IMR-90 (cell line): ENCODE measurements around the gene CARD14.

ENCODE experiments used
- BHLHE40 ChIP-seq: fragments of 150-350 bp; IDR thresholded peaks from 2 replicates; pipeline ENCODE4 v1.6.1; 2016; ENCODE audit warnings: mild to moderate bottlenecking, low read depth, low read length
- CHD1 ChIP-seq: IDR thresholded peaks from 2 replicates; pipeline ENCODE4 v1.6.1; 2012; ENCODE audit warnings: low read depth, low read length, improper control_type of control experiment
- MAFK ChIP-seq: IDR thresholded peaks from 2 replicates; pipeline ENCODE4 v1.6.1; 2012; ENCODE audit warnings: low read depth, low read length, improper control_type of control experiment
- MXI1 ChIP-seq: IDR thresholded peaks from 2 replicates; pipeline ENCODE4 v1.6.1; 2012; ENCODE audit warnings: low read depth, mild to moderate bottlenecking, low read length, moderate library complexity, borderline replicate concordance
- NFE2L2 ChIP-seq: fragments of 150-350 bp; IDR thresholded peaks from 2 replicates; pipeline ENCODE4 v1.6.1; 2016; ENCODE audit warnings: low read depth, mild to moderate bottlenecking, low read length
- POLR2A ChIP-seq: IDR thresholded peaks from 2 replicates; pipeline ENCODE4 v1.6.1; 2012; ENCODE audit warnings: mild to moderate bottlenecking, low read depth, low read length
- RAD21 ChIP-seq: IDR thresholded peaks from 2 replicates; pipeline ENCODE4 v1.6.1; 2012; ENCODE audit warnings: low read length, improper control_type of control experiment
- RCOR1 ChIP-seq: IDR thresholded peaks from 2 replicates; pipeline ENCODE4 v1.6.1; 2012; ENCODE audit warnings: mild to moderate bottlenecking, low read length, improper control_type of control experiment; ENCODE audit not compliant: insufficient replicate concordance
- SMC3 ChIP-seq: fragments of 150-350 bp; IDR thresholded peaks from 2 replicates; pipeline ENCODE4 v1.6.1; 2016; ENCODE audit warnings: low read depth, mild to moderate bottlenecking, antibody characterized with exemption, low read length, moderate library complexity
- TF ChIP-seq, protein P1 (sequence below): conservative IDR thresholded peaks from 2 replicates; pipeline ENCODE4 v1.5.1; 2012; ENCODE audit warnings: mild to moderate bottlenecking, low read depth, low read length, improper control_type of control experiment
- TF ChIP-seq, protein P2 (sequence below): fragments of 150-350 bp; IDR thresholded peaks from 2 replicates; pipeline ENCODE4 v1.6.1; 2016; ENCODE audit warnings: low read depth, mild to moderate bottlenecking, low read length, moderate library complexity, borderline replicate concordance
- TF ChIP-seq, protein P3 (sequence below): fragments of 150-350 bp; IDR thresholded peaks from 2 replicates; pipeline ENCODE4 v1.6.1; 2017; ENCODE audit warnings: mild to moderate bottlenecking, antibody characterized with exemption, low read length, low read depth

GRCh38 chr17:80198144-80198661, 28.4 kb downstream of the CARD14 start:
- TF ChIP-seq, protein P1, sequence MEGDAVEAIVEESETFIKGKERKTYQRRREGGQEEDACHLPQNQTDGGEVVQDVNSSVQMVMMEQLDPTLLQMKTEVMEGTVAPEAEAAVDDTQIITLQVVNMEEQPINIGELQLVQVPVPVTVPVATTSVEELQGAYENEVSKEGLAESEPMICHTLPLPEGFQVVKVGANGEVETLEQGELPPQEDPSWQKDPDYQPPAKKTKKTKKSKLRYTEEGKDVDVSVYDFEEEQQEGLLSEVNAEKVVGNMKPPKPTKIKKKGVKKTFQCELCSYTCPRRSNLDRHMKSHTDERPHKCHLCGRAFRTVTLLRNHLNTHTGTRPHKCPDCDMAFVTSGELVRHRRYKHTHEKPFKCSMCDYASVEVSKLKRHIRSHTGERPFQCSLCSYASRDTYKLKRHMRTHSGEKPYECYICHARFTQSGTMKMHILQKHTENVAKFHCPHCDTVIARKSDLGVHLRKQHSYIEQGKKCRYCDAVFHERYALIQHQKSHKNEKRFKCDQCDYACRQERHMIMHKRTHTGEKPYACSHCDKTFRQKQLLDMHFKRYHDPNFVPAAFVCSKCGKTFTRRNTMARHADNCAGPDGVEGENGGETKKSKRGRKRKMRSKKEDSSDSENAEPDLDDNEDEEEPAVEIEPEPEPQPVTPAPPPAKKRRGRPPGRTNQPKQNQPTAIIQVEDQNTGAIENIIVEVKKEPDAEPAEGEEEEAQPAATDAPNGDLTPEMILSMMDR = no peak
- no peak for TF ChIP-seq RAD21
- TF ChIP-seq POLR2A = no peak
- TF ChIP-seq SMC3 = no peak
- TF ChIP-seq, protein P2, sequence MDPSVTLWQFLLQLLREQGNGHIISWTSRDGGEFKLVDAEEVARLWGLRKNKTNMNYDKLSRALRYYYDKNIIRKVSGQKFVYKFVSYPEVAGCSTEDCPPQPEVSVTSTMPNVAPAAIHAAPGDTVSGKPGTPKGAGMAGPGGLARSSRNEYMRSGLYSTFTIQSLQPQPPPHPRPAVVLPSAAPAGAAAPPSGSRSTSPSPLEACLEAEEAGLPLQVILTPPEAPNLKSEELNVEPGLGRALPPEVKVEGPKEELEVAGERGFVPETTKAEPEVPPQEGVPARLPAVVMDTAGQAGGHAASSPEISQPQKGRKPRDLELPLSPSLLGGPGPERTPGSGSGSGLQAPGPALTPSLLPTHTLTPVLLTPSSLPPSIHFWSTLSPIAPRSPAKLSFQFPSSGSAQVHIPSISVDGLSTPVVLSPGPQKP = no peak
- no peak for TF ChIP-seq RCOR1
- TF ChIP-seq MAFK = no peak
- TF ChIP-seq NFE2L2 = no peak
- TF ChIP-seq MXI1 = no peak
- TF ChIP-seq BHLHE40 = no peak
- no peak for TF ChIP-seq CHD1
- TF ChIP-seq, protein P3, sequence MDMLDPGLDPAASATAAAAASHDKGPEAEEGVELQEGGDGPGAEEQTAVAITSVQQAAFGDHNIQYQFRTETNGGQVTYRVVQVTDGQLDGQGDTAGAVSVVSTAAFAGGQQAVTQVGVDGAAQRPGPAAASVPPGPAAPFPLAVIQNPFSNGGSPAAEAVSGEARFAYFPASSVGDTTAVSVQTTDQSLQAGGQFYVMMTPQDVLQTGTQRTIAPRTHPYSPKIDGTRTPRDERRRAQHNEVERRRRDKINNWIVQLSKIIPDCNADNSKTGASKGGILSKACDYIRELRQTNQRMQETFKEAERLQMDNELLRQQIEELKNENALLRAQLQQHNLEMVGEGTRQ = no peak
